ENCODE measurements around the gene PPFIA1.
"Not testable (repeated sequence)": the region's sequence is repeated elsewhere in the genome, so short reads cannot be mapped to it uniquely, and the experiment has no call there.

Gene PPFIA1

DNA sequence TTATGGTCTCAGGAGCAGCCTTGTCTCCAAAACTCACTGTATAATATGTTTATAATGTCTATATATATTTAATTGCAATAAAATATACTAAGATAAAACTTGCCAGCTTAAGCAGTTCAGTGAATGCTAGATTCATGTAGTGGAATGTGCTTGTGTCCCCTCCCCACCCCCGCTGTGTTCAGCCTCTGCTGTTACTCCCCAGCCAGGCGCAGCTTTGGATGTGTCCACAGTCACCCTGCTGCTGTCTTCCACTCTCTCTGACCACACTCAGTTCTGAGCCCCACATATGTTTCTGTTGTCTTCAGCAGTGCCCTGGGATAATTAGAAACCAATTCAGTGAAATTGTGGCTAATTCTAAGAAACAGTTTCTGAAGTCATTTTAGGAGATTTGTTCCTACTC is 52.2 kb downstream of the PPFIA1 start:
- in situ Hi-C loops (cut with MboI; ENCODE audit: low sequenced_read_pairs) = no loop called here

GRCh38 chr11:70323806-70324205 is 53.3 kb downstream of the PPFIA1 start:
- in situ Hi-C loops (cut with MboI; ENCODE audit: low sequenced_read_pairs) = no loop called here

DNA sequence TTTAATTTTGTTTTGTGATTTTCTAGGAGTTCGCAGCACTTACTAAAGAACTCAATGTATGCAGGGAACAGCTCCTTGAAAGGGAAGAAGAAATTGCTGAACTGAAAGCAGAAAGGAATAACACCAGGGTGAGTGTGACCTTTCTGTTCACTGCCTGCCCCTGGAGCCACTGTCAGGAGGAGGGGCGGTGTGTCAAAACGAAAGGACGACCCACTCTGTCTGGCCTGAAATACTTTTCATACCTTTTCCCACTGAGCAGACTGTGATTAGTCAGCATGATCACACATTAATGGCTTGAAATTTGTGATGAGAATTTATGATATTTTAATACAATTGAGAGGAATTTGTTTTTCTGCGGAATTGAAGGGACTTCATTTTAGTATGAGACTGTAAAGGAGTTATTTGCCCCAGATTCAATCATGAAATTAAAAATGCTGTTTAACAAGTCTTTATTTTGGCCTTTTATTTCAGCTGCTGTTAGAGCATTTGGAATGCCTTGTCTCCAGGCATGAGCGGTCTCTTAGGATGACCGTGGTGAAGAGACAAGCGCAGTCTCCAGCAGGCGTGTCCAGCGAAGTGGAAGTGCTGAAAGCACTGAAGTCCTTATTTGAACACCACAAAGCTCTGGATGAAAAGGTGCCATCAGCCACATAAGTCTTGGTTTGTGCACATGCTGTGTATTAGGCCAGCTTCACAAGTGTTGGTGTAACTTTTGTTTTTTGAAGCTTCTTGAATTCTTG is 54.1 kb downstream of the PPFIA1 start:
- in situ Hi-C loops (cut with MboI; ENCODE audit: low sequenced_read_pairs) = no loop called here

DNA sequence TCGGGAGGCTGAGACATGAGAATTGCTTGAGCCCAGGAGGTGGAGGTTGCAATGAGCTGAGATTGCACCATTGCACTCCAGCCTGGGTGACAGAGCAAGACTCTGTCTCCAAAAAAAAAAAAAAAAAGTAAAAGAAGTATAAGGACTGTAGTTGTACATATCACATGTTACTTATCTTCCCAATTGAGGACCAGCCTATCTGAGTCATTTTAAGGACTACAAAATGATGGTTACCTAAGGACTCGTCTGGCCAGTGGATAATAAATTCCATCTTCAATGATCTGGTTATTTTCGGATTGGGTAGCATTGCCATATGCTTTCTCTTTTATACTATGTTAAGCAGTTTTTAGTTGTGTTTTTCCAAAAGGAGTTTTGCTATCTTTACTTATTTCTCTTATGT is 55.3 kb downstream of the PPFIA1 start:
- in situ Hi-C loops (cut with MboI; ENCODE audit: low sequenced_read_pairs) = no loop called here

DNA sequence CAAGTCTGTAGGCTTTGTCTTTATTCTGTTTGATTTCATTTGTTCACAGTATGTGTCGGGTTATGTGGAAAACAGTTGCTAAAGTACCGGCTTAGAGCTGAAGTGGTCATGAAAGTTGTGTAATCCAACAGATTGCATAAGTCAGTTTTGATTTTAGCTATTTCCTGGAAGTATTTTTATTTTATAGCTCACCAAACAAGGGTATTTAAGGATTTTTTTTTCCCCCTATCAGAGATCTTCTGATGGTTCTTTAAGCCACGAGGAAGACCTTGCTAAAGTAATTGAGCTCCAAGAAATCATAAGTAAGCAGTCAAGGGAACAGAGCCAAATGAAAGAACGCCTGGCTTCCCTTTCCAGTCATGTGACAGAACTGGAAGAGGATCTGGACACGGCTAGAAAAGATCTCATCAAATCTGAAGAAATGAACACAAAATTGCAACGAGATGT is 55.9 kb downstream of the PPFIA1 start:
- in situ Hi-C loops (cut with MboI; ENCODE audit: low sequenced_read_pairs) = no loop called here

DNA sequence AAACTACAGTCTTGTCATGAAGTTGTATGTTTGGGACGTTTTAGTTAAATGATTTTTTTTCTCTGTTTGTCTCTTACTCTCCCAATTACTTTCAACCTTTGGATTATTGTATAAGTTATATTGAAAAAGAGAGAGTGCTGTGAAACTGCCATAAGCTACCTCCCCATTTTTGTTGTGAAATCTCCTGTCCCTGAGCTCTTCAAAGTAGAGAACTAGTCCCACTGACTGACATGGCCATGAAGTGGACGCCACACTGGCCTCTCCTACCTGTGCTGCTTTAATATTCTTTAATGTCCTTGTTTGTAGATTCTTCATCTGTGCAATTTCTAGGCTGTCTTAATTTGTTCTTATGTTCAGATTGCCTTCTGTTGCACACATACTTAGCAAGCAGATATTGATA is 56.3 kb downstream of the PPFIA1 start:
- in situ Hi-C loops (cut with MboI; ENCODE audit: low sequenced_read_pairs) = no loop called here

- in situ Hi-C loops (cut with MboI; ENCODE audit: low sequenced_read_pairs) = no loop called here
Measured at GRCh38 chr11:70327717-70328116, 57.2 kb downstream of the PPFIA1 start.

DNA sequence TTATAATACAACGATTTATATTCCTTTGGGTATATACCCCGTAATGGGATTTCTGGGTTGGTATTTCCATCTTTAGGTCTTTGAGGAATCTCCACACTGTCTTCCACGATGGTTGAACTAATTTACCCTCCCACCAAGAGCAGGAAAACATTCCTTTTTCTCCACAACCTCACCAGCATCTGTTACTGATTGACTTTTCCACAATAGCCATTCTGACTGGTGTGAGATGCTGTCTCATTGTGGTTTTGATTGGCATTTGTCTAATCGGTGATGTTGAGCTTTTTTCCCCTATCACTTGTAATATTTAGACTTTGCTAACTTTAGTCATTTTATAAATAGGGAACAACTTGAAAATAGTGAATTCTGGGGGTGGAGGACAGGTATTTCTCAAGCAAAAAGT is 58.1 kb downstream of the PPFIA1 start:
- in situ Hi-C loops (cut with MboI; ENCODE audit: low sequenced_read_pairs) = no loop called here

GRCh38 chr11:70331320-70331843 is 60.9 kb downstream of the PPFIA1 start:
- in situ Hi-C loops (cut with MboI; ENCODE audit: low sequenced_read_pairs) = not testable (repeated sequence)

DNA sequence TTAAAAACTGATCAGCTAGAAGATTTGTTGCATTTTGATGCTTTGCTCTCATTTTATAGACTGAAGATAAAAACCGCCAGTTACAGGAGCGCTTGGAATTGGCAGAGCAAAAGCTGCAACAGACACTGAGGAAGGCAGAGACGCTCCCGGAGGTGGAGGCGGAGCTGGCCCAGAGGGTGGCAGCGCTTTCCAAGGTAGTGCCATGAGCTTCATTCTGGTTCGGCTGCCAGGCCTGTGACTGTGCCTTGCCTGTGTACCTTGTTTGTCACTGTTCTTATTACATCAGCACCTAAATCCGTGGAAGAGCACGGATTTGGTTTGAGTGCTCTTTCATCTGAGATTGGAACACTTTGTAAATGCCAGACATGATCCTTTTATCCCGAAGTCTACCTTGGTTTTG is 61.4 kb downstream of the PPFIA1 start:
- in situ Hi-C loops (cut with MboI; ENCODE audit: low sequenced_read_pairs) = no loop called here

GRCh38 chr11:70332567-70332966 is 62.1 kb downstream of the PPFIA1 start:
- in situ Hi-C loops (cut with MboI; ENCODE audit: low sequenced_read_pairs) = no loop called here

- in situ Hi-C loops (cut with MboI; ENCODE audit: low sequenced_read_pairs) = no loop called here
Measured at GRCh38 chr11:70333261-70333660, 62.8 kb downstream of the PPFIA1 start.

DNA sequence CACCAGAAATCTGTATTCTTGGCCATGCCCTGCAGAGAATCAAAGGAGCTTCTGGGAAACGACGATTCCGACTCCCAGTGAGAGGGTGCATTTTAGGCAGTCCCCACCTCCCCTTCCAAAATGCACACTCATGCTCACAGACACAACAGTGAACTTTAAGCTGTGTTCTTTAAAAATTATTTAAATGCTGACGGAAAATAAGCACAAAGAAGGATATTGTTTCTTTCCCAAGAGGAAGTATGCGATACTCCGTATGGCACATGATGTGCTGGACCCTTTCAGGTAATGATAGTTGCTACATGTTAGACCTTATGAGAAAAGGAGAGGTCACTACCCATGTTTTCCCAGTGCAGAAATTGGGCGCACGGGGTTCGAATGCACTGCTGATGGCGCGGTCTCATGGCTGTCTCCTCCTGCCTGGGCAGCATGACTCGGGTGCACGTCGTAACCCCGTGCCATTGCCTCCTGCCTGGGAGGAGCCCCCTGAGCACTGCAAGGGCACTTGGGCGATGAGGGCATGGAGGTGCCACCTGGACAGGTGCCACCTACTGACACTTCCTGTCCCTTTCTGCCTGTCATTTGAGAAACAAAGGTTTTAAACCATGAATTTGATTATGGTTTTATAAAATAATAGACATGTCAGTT is 64.0 kb downstream of the PPFIA1 start:
- in situ Hi-C loops (cut with MboI; ENCODE audit: low sequenced_read_pairs) = no loop called here

DNA sequence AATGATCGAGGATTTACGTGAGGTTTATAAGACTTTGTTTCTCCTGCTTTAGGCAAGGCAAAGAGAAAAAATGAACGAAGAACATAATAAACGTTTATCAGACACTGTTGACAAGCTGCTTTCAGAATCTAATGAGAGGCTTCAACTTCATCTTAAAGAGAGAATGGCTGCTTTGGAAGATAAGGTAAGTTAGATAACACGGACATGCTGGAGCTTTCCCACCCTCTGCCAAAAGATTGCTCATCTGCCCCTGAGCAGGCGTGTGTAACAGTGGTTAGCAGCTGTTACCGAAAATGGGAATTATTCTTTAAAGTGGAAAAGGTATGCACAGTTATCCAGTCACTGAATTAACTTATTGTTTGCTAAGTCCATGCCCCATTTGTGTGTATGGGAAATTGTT is 65.0 kb downstream of the PPFIA1 start:
- in situ Hi-C loops (cut with MboI; ENCODE audit: low sequenced_read_pairs) = no loop called here

- in situ Hi-C loops (cut with MboI; ENCODE audit: low sequenced_read_pairs) = no loop called here
Measured at GRCh38 chr11:70338594-70338993, 68.1 kb downstream of the PPFIA1 start.

DNA sequence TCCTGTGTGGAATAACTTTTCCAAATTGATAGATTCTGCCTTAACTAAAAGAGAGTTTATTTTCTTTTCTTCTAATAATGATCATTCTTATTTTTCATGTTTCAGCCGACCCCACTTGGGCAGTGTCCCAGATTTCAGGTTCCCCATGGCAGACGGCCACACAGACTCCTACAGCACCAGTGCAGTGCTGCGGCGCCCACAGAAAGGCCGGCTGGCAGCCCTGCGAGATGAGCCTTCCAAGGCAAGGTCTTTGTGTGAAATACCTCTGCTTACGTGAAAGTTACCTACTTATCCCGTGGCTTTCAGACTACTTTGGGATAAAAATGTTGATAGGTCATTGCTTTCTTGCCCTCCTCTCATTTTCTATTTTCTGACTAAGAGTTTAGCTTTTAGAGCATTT is 68.6 kb downstream of the PPFIA1 start:
- in situ Hi-C loops (cut with MboI; ENCODE audit: low sequenced_read_pairs) = no loop called here

DNA sequence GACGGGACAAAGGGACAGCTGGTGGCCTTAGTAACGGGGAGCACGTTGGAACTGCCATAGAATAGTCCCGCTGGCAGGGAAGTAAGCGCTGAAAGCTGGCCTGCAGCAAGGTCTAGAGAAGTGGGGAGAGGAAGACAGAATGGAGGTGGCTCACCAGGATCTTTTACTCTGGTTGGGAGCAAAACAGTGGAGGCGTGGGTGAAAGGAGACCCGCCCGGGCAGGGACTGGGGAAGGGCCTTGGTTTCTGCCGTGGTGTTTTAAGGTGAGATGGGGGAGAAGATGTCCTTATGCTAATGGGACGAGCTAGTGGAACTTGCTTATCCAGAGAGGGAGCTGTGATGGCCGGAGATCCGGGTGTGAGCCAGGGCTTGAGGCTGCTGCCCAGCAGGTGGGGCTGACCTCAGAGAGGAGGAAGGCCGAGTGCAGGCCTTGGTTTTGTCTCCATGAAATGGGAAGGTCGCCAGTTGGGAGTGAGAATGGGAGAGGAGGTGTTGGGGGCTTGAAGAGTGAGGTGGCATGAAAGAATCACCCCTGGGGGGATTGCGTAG is 71.5 kb downstream of the PPFIA1 start:
- in situ Hi-C loops (cut with MboI; ENCODE audit: low sequenced_read_pairs) = no loop called here

DNA sequence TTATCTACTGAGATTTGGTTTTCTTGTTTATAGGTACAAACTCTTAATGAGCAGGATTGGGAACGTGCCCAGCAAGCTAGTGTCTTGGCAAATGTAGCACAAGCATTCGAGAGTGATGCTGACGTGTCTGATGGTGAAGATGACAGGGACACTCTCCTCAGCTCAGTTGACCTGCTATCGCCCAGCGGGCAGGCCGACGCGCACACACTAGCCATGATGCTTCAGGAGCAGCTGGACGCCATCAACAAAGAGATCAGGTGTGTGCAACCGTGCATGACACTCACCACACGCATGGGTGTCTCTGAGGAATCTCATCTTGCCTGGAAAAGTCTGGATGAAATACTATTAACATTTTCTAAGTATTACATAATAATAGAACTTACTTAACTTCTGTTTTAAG is 73.1 kb downstream of the PPFIA1 start:
- in situ Hi-C loops (cut with MboI; ENCODE audit: low sequenced_read_pairs) = no loop called here

DNA sequence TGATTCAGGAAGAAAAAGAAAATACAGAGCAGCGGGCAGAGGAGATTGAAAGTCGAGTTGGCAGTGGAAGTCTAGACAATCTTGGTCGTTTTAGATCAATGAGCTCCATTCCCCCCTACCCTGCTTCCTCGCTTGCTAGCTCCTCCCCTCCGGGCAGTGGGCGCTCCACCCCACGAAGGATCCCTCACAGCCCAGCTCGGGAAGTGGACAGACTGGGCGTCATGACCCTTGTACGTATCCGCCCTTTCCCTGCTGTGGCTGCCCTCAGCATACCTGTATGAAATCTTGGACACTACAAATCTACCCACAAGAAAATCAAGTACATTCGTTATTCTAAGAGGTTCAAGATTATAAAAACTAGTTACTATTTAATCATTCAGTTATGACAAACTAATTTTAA is 77.7 kb downstream of the PPFIA1 start:
- in situ Hi-C loops (cut with MboI; ENCODE audit: low sequenced_read_pairs) = no loop called here

GRCh38 chr11:70348608-70349007 is 78.1 kb downstream of the PPFIA1 start:
- in situ Hi-C loops (cut with MboI; ENCODE audit: low sequenced_read_pairs) = no loop called here

DNA sequence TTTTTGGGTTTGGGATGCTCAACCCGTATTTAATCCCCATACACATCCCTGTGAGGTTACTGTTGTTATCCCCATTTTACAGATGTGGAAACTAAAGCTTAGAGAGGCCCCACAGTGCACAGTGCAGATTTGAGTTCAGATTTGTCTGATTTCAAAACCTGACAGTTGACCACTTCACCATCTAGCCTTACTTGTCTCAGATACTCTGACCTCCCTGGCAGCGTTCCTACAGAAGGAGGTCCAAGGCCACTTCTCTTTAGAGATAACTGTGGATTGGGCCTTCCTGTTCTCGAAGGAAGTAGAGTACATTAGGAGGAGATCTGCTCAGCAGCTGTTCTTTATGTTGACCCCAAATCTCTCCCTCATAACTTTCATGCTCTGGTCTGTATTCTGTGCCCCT is 81.2 kb downstream of the PPFIA1 start:
- in situ Hi-C loops (cut with MboI; ENCODE audit: low sequenced_read_pairs) = no loop called here

- in situ Hi-C loops (cut with MboI; ENCODE audit: low sequenced_read_pairs) = no loop called here
Measured at GRCh38 chr11:70352100-70352499, 81.6 kb downstream of the PPFIA1 start.

All from hTERT RPE-1 (cell line).